IPS DF 6.9 (cell line): ENCODE data around the gene LRRC56.

Experiments
- DNase-seq: peaks from one replicate; pipeline ENCODE4 v3.0.0-alpha.2; 2013; ENCODE audit warnings: low read depth, low spot score
- H3K27ac ChIP-seq: one replicate; pipeline ENCODE4 v1.5.1; 2013; ENCODE audit warnings: low read length, control low read depth
- H3K27me3 ChIP-seq: 2 replicates; pipeline ENCODE4 v1.6.1; 2013; ENCODE audit warnings: mild to moderate bottlenecking, low read length; ENCODE audit not compliant: control insufficient read depth, insufficient read depth
- H3K36me3 ChIP-seq: 2 replicates; pipeline ENCODE4 v1.6.1; 2013; ENCODE audit warnings: low read length; ENCODE audit not compliant: control insufficient read depth, insufficient read depth
- H3K4me1 ChIP-seq: 2 replicates; pipeline ENCODE4 v1.6.1; 2013; ENCODE audit warnings: low read length; ENCODE audit not compliant: control insufficient read depth, insufficient read depth
- H3K4me3 ChIP-seq: 2 replicates; pipeline ENCODE4 v1.5.1; 2013; ENCODE audit warnings: mild to moderate bottlenecking, low read length
- H3K9me3 ChIP-seq: 2 replicates; pipeline ENCODE4 v1.6.1; 2013; ENCODE audit warnings: low read length, inconsistent platforms; ENCODE audit not compliant: control insufficient read depth, insufficient read depth
- WGBS: extraction: QIAGEN DNeasy Blood & Tissue Kit; methylation state at CpG from one replicate; pipeline ENCODE4 v1.1.7; 2013; ENCODE audit warnings: mixed read lengths, missing lambda C conversion rate; ENCODE audit not compliant: insufficient read length, insufficient coverage; 5-methylcytosine and 5-hydroxymethylcytosine counted together

LRRC56 gene

DNA sequence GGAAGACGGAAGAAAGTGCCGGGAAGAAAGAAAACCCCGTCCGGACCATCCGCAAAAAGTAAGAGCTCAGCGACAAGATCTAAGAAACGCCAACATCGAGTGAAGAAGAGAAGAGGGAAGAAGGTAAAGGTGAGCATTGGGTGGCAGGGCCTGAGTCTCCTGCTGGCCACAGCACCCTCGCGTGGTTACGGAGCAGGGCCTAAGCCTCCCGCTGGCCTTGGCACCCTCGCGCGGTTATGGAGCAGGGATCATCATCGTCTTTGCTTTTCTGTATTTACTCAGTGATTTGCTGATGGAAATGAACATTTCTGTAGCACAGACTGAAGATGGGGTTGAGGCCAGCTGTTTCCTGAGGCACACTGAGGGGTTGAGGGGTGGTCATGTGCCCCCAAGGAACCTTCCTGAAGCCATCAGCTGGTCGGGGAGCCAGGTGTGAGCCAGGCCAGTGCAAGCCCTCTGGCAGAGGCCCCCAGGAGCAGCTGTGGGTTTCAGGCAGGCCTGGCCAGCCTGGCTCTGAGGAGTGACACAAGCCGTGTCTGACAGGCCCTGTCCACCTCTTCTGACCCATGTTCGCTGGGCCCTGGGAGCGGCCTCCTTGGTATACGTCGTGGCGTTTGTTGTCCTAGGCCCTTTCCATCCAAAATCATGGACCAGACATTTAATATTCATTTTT lies 64.4 kb downstream of the LRRC56 start:
- Histone ChIP-seq H3K36me3 (peaks cover 56% of the 10 kb centered on the region), H3K9me3 (no peaks in the 10 kb centered on the region), H3K4me1 (no peaks in the 10 kb centered on the region), H3K4me3 (no peak overlapping the region), H3K27me3 (no peaks in the 10 kb centered on the region), H3K27ac (no peak overlapping the region)
- no peak for DNase-seq
- no CpG with 5 or more reads among the region's 23 CpGs for WGBS

DNA sequence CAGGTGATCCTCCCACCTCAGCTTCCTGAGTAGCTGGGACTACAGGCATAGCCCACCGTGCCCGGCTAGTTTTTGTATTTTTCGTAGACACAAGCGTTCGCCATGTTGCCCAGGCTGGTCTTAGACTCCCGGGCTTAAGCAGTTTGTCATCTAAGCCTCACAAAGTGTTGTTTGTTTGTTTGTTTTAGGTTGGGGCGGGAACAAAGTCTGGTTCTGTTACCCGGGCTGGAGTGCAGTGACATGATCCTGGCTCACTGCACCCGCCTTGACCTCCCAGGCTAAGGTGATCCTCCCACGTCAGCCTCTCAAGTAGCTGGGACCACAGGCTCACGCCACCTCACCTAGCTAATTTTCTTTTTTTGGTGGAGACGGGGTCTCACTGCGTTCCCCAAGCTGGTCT lies 65.8 kb downstream of the LRRC56 start:
- no peak for DNase-seq
- no CpG with 5 or more reads among the region's 13 CpGs for WGBS
- no peak overlapping the region for H3K27ac ChIP-seq
- no peaks in the 10 kb centered on the region for H3K4me1 ChIP-seq
- no peak overlapping the region for H3K4me3 ChIP-seq
- no peaks in the 10 kb centered on the region for H3K27me3 ChIP-seq
- peaks cover 58% of the 10 kb centered on the region for H3K36me3 ChIP-seq
- no peaks in the 10 kb centered on the region for H3K9me3 ChIP-seq
